CD14-positive monocyte (primary cell): ENCODE data around the gene RMND5A. TPM values are rescaled to one million over a fixed set of nuclear protein-coding genes. Genes with fewer than 3 reads are reported as not detected.
A peak's percentile ranks its signal among the peaks of the same experiment; 100 is the strongest.

Source experiments
- DNase-seq, 3 donors: peaks; one replicate each; pipeline ENCODE4 v3.0.0-alpha.2; 2011 to 2022
- H2AFZ ChIP-seq: 2 replicates; pipeline ENCODE4 v1.6.0; 2012; ENCODE audit warnings: mild to moderate bottlenecking, low read depth, low read length, inconsistent platforms; ENCODE audit not compliant: insufficient read depth, poor library complexity, severe bottlenecking
- H3K27ac ChIP-seq, 2 donors: 1 replicate in 1 of 2; 2 replicates in 1 of 2; pipeline ENCODE4 v1.5.1; 2012 to 2013; ENCODE audit warnings: low read length in 2 of 2, control low read depth in 1 of 2, inconsistent platforms in 1 of 2, low read depth in 1 of 2, mild to moderate bottlenecking in 1 of 2
- H3K27me3 ChIP-seq, 2 donors: one replicate each; pipeline versions ENCODE4 v1.6.0 to v1.6.1; 2011 to 2013; ENCODE audit warnings: low read length in 2 of 2; ENCODE audit not compliant: control insufficient read depth in 2 of 2, insufficient read depth in 2 of 2
- H3K36me3 ChIP-seq, 2 donors: replicated peaks in 1 of 2; 1 replicate in 1 of 2; 2 replicates in 1 of 2; pipeline versions ENCODE4 v1.5.1 to v1.6.1; 2012 to 2013; ENCODE audit warnings: low read length in 2 of 2, control low read depth in 1 of 2, inconsistent platforms in 1 of 2, mild to moderate bottlenecking in 1 of 2; ENCODE audit not compliant: insufficient read depth in 2 of 2, control insufficient read depth in 1 of 2
- H3K4me1 ChIP-seq, 2 donors: 1 replicate in 1 of 2; 2 replicates in 1 of 2; pipeline versions ENCODE4 v1.5.1 to v1.6.1; 2012 to 2013; ENCODE audit warnings: low read length in 2 of 2, control low read depth in 1 of 2, inconsistent platforms in 1 of 2, mild to moderate bottlenecking in 1 of 2, moderate library complexity in 1 of 2; ENCODE audit not compliant: insufficient read depth in 2 of 2, control insufficient read depth in 1 of 2
- H3K4me2 ChIP-seq: replicated peaks from 2 replicates; pipeline ENCODE3; 2012; ENCODE audit warnings: low read length, moderate library complexity, mild to moderate bottlenecking; ENCODE audit not compliant: poor library complexity, severe bottlenecking; ENCODE audit errors: extremely low read depth
- H3K4me3 ChIP-seq, 3 experiments: fragments of 200-600 bp in 1 of 3; sonication (generic) in 1 of 3; replicated peaks in 1 of 3; 1 replicate in 2 of 3; 2 replicates in 1 of 3; pipeline ENCODE4 v1.5.1; 2011 to 2013; ENCODE audit warnings: low read length in 3 of 3, mild to moderate bottlenecking in 3 of 3, control low read depth in 2 of 3, low read depth in 2 of 3, inconsistent platforms in 1 of 3, moderate library complexity in 1 of 3
- H3K79me2 ChIP-seq: 2 replicates; pipeline ENCODE4 v1.6.0; 2012; ENCODE audit warnings: mild to moderate bottlenecking, control low read depth, inconsistent platforms, low read length, moderate library complexity; ENCODE audit not compliant: insufficient read depth
- H3K9ac ChIP-seq: 2 replicates; pipeline ENCODE4 v1.6.0; 2017; ENCODE audit warnings: low read length, mild to moderate bottlenecking; ENCODE audit not compliant: insufficient read depth, poor library complexity, severe bottlenecking
- H3K9me3 ChIP-seq, 2 donors: replicated peaks in 1 of 2; 1 replicate in 1 of 2; 2 replicates in 1 of 2; pipeline versions ENCODE4 v1.5.1 to v1.6.1; 2012 to 2013; ENCODE audit warnings: low read length in 2 of 2, control low read depth in 1 of 2; ENCODE audit not compliant: control insufficient read depth in 1 of 2, insufficient read depth in 1 of 2
- H4K20me1 ChIP-seq: 2 replicates; pipeline ENCODE4 v1.6.0; 2012; ENCODE audit warnings: mild to moderate bottlenecking, low read length, control low read depth, moderate library complexity; ENCODE audit not compliant: insufficient read depth
- H3K27ac Mint-ChIP-seq, 7 donors: one replicate each; pipeline ENCODE4 v1.8.0; 2020; ENCODE audit warnings: mild to moderate bottlenecking in 7 of 7, mixed read lengths in 7 of 7, moderate library complexity in 6 of 7, inconsistent platforms in 2 of 7
- H3K27me3 Mint-ChIP-seq, 3 donors: one replicate each; pipeline ENCODE4 v1.8.0; 2021 to 2022; ENCODE audit warnings: low read depth in 3 of 3, mild to moderate bottlenecking in 3 of 3, mixed read lengths in 3 of 3, moderate library complexity in 3 of 3, inconsistent platforms in 1 of 3
- H3K36me3 Mint-ChIP-seq, 2 donors: one replicate each; pipeline ENCODE4 v1.8.0; 2020; ENCODE audit warnings: mixed read lengths in 2 of 2, inconsistent platforms in 1 of 2, mild to moderate bottlenecking in 1 of 2
- H3K4me1 Mint-ChIP-seq: one replicate; pipeline ENCODE4 v1.8.0; 2020; ENCODE audit warnings: mild to moderate bottlenecking, mixed read lengths
- H3K4me3 Mint-ChIP-seq, 2 donors: one replicate each; pipeline ENCODE4 v1.8.0; 2020; ENCODE audit warnings: mild to moderate bottlenecking in 2 of 2, mixed read lengths in 2 of 2, moderate library complexity in 1 of 2
- H3K9me3 Mint-ChIP-seq, 7 donors: one replicate each; pipeline ENCODE4 v1.8.0; 2020 to 2022; ENCODE audit warnings: mixed read lengths in 7 of 7, mild to moderate bottlenecking in 6 of 7, moderate library complexity in 6 of 7, inconsistent platforms in 2 of 7
- CTCF ChIP-seq: fragments of 200-600 bp; IDR thresholded peaks from one replicate; pipeline ENCODE4 v1.8.0; 2022; ENCODE audit warnings: antibody characterized with exemption, mild to moderate bottlenecking
- WGBS: methylation state at CpG from one replicate; pipeline ENCODE4 v1.1.5; 2013; ENCODE audit warnings: missing lambda C conversion rate; ENCODE audit not compliant: insufficient coverage; 5-methylcytosine and 5-hydroxymethylcytosine counted together
- intact Hi-C, 2 donors: fragments of 100-400 bp; cut with micrococcal nuclease; formaldehyde crosslinking; loops; one replicate each; pipeline versions ENCODE4 v1.15.0 to v1.15.1; 2023
- polyA plus RNA-seq, 3 donors: library from polyadenylated mRNA; depleted of rRNA in 1 of 3; unstranded in 2 of 3; stranded (reverse) in 1 of 3; fragments of 300-500 nt in 2 of 3; fragments of >200 nt in 1 of 3; fragmentation: Illumina TruSeq in 2 of 3; gene quantifications; 1 replicate in 2 of 3; 2 replicates in 1 of 3; pipeline ENCODE4 v1.2.3, GENCODE V29; 2012 to 2021

RMND5A gene
- polyA plus RNA-seq, 3 donors = 18.5 to 20.3 (median 18.9) TPM

- H3K9ac ChIP-seq = no peak overlapping the region
- H3K4me3 Mint-ChIP-seq = no peak overlapping the region
- H3K9me3 Mint-ChIP-seq = peaks cover 0 to 1% (median 0%) of the 10 kb centered on the region in 7 donors
- intact Hi-C loops = no loop called here
- H3K27ac Mint-ChIP-seq = no peak overlapping the region
- no peaks in the 10 kb centered on the region for H3K36me3 Mint-ChIP-seq
- H3K4me3 ChIP-seq = no peak overlapping the region
- no peak overlapping the region for H3K4me2 ChIP-seq
- no peaks in the 10 kb centered on the region for H3K4me1 Mint-ChIP-seq
- H3K27me3 Mint-ChIP-seq = peaks cover 0 to 3% (median 0%) of the 10 kb centered on the region in 3 donors
- no peaks in the 10 kb centered on the region for H4K20me1 ChIP-seq
- 90% methylated on average over 1 of the region's 3 CpGs for WGBS
- H3K79me2 ChIP-seq = no peaks in the 10 kb centered on the region
- no peak overlapping the region for H3K27ac ChIP-seq
- H3K4me1 ChIP-seq = no peaks in the 10 kb centered on the region
- DNase-seq = no peak
- no peaks in the 10 kb centered on the region for H3K27me3 ChIP-seq
- no peaks in the 10 kb centered on the region for H3K9me3 ChIP-seq
- no peaks in the 10 kb centered on the region for H3K36me3 ChIP-seq
- H2AFZ ChIP-seq = no peak overlapping the region
- no peak for TF ChIP-seq CTCF
Measured at GRCh38 chr2:86675511-86676015, 44.5 kb upstream of the RMND5A start.

- Histone ChIP-seq H3K79me2 (no peaks in the 10 kb centered on the region), H3K27me3 (no peaks in the 10 kb centered on the region), H2AFZ (no peak overlapping the region), H3K36me3 (no peaks in the 10 kb centered on the region), H3K27ac (no peak overlapping the region), H3K9ac (no peak overlapping the region), H3K4me1 (no peaks in the 10 kb centered on the region), H3K4me3 (no peak overlapping the region), H3K4me2 (no peak overlapping the region), H4K20me1 (no peaks in the 10 kb centered on the region), H3K9me3 (no peaks in the 10 kb centered on the region)
- Mint-ChIP-seq H3K36me3 (no peaks in the 10 kb centered on the region), H3K4me3 (no peak overlapping the region), H3K27ac (peak overlapping the region in 1 of 7 donors; percentile 0), H3K4me1 (no peaks in the 10 kb centered on the region), H3K27me3 (peaks cover 0 to 3% (median 0%) of the 10 kb centered on the region in 3 donors), H3K9me3 (peaks cover 0 to 1% (median 0%) of the 10 kb centered on the region in 7 donors)
- no peak for TF ChIP-seq CTCF
- no peak for DNase-seq
- intact Hi-C loops = no loop called here
Measured at GRCh38 chr2:86677816-86678215, 42.3 kb upstream of the RMND5A start.
